Eye (tissue), 1 donor: ENCODE data around the gene ODR4.
"Not testable (repeated sequence)": the region's sequence is repeated elsewhere in the genome, so short reads cannot be mapped to it uniquely, and the experiment has no call there.

Source experiments
- DNase-seq: peaks from one replicate; pipeline ENCODE4 v3.0.0-alpha.2; 2015

The ODR4 gene

GRCh38 chr1:186375152-186375928 is at the start of gene ODR4, which contains the start of gene TPR:
ODR4 (plus strand) TSS chr1:186375838; CDS start chr1:186379786, 3,948 bp downstream.
TPR (minus strand) TSS chr1:186375253; CDS start chr1:186375028, 225 bp downstream.
- DNase-seq = peak; percentile 100

GRCh38 chr1:186326009-186326408 is 49.6 kb upstream of the ODR4 start:
- no peak for DNase-seq

GRCh38 chr1:186327331-186327730 is 48.3 kb upstream of the ODR4 start:
- peak; percentile 18 for DNase-seq

GRCh38 chr1:186330758-186331157 is 44.9 kb upstream of the ODR4 start:
- no peak for DNase-seq

GRCh38 chr1:186337554-186337953 is 38.1 kb upstream of the ODR4 start:
- no peak for DNase-seq

- DNase-seq = no peak
Measured at GRCh38 chr1:186340772-186341171, 34.9 kb upstream of the ODR4 start.

- not testable (repeated sequence) for DNase-seq
Measured at GRCh38 chr1:186347837-186348691, 27.6 kb upstream of the ODR4 start.

GRCh38 chr1:186374303-186375151 is 1.1 kb upstream of the ODR4 start:
- DNase-seq = no peak

GRCh38 chr1:186375929-186376319 is 286 bp downstream of the ODR4 start:
- no peak for DNase-seq

GRCh38 chr1:186386725-186387383 is 11.2 kb downstream of the ODR4 start:
- no peak for DNase-seq

GRCh38 chr1:186390925-186391324 is 15.3 kb downstream of the ODR4 start:
- DNase-seq = no peak

- no peak for DNase-seq
Measured at GRCh38 chr1:186391841-186392240, 16.2 kb downstream of the ODR4 start.

- DNase-seq = not testable (repeated sequence)
Measured at GRCh38 chr1:186392711-186393110, 17.1 kb downstream of the ODR4 start.

GRCh38 chr1:186401446-186401845 is 25.8 kb downstream of the ODR4 start:
- not testable (repeated sequence) for DNase-seq

GRCh38 chr1:186403632-186404031 is 28.0 kb downstream of the ODR4 start:
- no peak for DNase-seq

- peak; percentile 59 for DNase-seq
Measured at GRCh38 chr1:186404454-186405051, 28.9 kb downstream of the ODR4 start.

GRCh38 chr1:186409091-186409490 is 33.5 kb downstream of the ODR4 start:
- peak; percentile 11 for DNase-seq

- DNase-seq = no peak
Measured at GRCh38 chr1:186413319-186413718, 37.7 kb downstream of the ODR4 start.

GRCh38 chr1:186418503-186418902 is 42.9 kb downstream of the ODR4 start:
- DNase-seq = no peak

GRCh38 chr1:186420311-186420710 is 44.7 kb downstream of the ODR4 start:
- DNase-seq = no peak

- peak; percentile 8 for DNase-seq
Measured at GRCh38 chr1:186420923-186421322, 45.3 kb downstream of the ODR4 start.

- DNase-seq = no peak
Measured at GRCh38 chr1:186421446-186421845, 45.8 kb downstream of the ODR4 start.
